Transverse colon (tissue), 4 donors: ENCODE results near the gene SLC13A3.

ENCODE experiments used
- POLR2A ChIP-seq: fragments of 450-650 bp; IDR thresholded peaks from one replicate; pipeline ENCODE4 v1.6.1; 2016; ENCODE audit warnings: antibody characterized with exemption, mild to moderate bottlenecking, moderate library complexity
- POLR2AphosphoS5 ChIP-seq, 3 donors: sonication (generic); formaldehyde crosslinking; IDR thresholded peaks; one replicate each; pipeline ENCODE4 v1.6.1; 2016; ENCODE audit warnings: antibody characterized with exemption in 3 of 3
- TF ChIP-seq, protein P1 (sequence below), 5 experiments: fragments of 200-600 bp in 3 of 5; fragments of 450-650 bp in 2 of 5; sonication (generic) in 3 of 5; IDR thresholded peaks; 1 replicate in 2 of 5; 2 replicates in 3 of 5; pipeline ENCODE4 v1.5.1; 2016 to 2017; ENCODE audit warnings: antibody characterized with exemption in 5 of 5, inconsistent platforms in 3 of 5, mild to moderate bottlenecking in 2 of 5, moderate library complexity in 1 of 5

GRCh38 chr20:46558511-46558959 lies 92.7 kb downstream of the SLC13A3 start:
- TF ChIP-seq, protein P1, sequence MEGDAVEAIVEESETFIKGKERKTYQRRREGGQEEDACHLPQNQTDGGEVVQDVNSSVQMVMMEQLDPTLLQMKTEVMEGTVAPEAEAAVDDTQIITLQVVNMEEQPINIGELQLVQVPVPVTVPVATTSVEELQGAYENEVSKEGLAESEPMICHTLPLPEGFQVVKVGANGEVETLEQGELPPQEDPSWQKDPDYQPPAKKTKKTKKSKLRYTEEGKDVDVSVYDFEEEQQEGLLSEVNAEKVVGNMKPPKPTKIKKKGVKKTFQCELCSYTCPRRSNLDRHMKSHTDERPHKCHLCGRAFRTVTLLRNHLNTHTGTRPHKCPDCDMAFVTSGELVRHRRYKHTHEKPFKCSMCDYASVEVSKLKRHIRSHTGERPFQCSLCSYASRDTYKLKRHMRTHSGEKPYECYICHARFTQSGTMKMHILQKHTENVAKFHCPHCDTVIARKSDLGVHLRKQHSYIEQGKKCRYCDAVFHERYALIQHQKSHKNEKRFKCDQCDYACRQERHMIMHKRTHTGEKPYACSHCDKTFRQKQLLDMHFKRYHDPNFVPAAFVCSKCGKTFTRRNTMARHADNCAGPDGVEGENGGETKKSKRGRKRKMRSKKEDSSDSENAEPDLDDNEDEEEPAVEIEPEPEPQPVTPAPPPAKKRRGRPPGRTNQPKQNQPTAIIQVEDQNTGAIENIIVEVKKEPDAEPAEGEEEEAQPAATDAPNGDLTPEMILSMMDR (IDR thresholded peaks at IDR 0.05): no peak
- TF ChIP-seq POLR2AphosphoS5 (IDR thresholded peaks at IDR 0.05): no peak
- TF ChIP-seq POLR2A: no peak
